HG02571 (cell line): ENCODE results near the gene HELZ.

ENCODE experiments used
- ATAC-seq: cut with Tn5 transposase; IDR thresholded peaks from one replicate; pipeline ENCODE4 v1.9.1; 2021; ENCODE audit warnings: mild to moderate bottlenecking, moderate library complexity; ENCODE audit not compliant: unreplicated experiment

HELZ gene

DNA sequence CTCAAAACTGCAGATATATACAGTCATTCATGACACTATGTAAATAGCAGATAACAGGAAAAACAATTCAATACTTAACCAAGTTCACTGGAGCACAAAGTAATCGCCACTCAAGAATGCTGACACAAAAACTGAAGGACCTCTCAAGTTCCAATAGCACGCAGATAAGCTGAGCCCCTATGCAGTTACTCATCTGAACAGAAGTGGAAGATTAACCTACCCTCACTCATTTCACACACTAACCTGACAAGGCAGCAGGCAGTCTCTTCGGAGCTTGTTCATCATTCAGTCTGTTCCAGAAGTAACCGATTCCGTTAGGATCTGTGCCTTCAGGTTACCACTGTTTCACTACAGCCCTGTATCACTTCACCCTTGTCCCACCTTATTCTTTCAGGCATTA is 6.0 kb downstream of the HELZ start:
- ATAC-seq: no peak

DNA sequence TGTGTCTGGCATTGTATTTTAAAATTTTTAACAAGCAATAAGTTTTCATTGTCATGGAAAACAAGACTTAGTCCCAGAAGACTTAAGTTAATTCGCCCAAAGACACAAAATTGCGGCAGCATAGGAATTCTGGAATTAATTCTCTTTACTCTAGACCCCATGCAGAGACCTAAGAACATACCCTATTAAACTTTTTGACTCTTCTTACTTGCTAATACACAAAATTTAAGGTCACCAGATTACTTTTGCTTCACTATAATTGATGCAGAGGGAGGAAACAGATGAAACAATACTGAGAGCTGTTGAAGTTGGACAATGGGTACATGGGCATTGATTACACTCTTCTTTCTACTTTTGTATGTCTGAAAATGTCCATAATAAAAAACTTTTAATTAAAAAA is 12.6 kb downstream of the HELZ start:
- ATAC-seq: no peak

DNA sequence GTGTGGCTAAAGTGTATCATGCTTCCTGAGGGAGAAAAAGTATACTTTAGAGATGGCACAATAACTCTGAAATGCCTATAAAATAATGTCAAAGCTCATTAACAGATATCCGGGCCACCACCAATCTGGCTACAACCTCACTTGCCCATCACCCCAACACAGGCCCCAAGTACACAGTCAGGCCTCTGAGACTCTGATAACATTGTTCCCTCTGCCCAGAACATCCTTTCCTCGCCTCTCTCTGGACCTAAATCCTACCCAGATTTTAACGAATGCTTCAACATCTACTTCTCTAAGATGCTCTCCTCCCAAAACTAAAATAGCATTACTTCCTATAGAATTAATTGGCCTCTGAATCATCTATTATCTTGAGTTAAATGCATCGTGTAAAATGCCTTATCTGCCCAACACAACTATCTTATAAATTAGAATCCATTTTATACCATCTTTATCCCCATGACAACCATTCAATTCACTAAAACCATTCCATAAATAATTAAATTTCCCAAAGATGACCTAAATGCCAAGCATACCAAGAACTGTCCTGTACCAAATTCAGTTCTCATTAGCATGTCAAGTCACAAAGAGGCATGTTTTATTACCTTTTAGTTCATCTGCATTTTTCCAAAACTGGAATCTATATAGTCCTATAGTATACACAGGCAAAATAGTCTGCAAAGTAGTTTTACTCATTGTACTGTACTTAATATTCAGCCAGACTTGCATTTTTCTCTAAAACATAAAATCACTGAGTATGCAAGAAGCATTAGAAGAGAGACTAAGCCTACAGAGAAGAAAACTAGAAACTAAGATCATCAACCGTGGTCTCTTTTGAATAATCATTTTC is 15.7 kb downstream of the HELZ start:
- ATAC-seq: no peak

DNA sequence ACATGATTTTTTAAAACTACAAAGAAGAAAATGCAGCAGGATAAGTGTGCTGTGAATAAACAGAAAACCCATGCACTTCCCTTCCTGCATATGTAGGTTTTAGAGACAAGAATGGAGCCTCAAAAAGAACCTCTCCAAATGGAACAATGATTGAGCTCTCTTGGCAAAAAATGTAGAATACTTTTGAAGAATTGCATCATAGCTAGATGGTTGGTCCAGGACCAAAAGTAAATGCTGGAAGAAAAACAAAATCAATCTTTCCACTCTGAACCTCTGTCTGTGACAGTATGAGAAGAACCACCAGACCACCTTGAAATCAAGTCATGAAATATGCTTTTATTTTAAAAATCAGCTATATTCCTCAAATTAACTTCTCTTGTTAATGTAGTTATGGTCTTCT is 17.5 kb downstream of the HELZ start:
- no peak for ATAC-seq

DNA sequence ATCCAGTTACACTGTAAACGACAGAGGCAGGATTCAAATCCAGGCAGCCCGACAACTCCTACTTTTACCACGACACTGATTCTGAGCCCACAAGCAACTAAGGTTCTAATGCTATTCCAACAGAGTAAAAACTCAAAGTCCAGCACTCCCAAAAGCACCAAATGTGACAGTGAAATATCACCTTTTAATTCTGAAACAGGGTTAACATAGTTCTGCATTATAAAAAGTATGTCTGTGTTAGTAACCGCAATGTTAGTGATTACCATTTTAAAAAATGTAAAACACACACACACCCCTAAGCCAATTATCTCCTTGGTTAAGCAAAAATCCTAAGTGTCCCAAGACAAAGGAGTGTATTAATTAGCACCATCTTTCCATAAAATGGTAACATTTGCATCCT is 19.7 kb downstream of the HELZ start:
- no peak for ATAC-seq

DNA sequence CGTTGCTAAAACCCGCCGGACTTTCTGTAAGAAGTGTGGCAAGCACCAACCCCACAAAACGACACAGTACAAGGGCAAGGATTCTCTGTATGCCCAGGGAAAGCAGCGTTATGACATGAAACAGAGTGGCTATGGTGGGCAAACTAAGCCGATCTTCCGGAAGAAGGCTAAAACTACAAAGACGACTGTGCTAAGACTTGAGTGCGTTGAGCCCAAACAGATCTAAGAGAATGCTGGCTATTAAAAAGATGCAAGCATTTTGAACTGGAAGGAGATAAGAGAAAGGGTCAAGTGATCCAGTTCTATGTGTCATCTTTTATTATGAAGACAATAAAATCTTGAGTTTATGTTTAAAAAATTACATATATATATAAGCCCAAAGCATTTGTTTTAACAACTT is 20.3 kb downstream of the HELZ start:
- no peak for ATAC-seq

DNA sequence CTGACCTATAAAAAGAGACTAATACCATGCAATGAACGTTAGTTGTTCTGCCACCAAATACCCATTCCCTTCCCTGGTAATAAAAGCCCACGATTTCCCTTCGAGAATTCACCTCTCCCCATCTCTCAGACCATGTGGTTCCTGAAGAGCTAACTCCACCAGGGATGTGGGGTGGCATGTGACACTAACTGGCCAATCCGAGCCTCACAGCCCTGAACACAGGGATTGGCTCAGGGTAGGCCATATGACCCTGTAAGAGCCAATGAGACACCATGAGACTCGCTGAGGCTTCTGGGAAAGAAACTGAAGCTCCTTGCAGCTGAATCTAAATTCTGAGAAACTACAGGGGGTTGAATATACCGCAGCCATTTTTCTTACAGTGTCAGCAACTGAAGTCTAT is 21.1 kb downstream of the HELZ start:
- ATAC-seq: no peak

DNA sequence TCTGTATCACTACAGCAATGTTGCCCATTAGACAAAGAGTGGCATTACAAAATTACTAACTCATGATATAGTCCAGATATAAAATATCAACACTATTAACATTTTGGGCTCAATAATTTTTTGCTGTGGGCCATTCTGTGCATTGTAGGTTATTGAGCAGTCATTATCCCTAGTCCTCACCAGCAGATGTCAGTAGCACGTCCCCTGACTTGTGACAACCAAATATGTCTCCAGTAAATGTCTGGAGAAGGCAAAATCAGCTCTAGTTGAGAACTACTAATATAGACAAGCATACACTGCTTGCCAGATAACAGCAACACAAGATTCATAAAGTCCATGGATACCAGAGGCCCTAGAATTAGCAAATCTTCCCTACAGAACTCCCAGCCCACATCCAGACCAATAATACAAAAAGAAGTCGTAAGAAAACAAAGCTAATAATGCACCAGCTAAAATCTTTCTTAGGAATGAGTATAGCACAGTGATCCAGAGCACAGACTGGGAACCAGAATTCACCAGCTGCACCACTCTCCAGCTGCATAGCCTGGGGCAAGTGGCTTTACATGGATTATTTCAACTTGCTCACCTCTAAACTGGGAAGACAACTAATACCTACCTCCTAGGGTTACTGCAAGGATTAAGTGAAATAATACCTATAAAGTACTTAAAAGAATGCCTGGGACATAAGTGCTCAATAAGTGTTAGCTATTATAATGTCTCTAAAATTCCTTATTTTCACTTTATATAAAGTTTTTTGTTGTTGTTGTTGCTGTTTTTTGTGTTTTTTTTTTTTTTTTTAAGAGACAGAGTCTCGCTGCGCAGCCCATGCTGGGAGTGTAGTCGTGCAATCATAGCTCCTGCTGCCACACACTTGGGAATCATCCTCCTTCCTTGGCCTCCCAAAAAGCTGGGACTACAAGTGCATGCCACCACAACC is 23.7 kb downstream of the HELZ start:
- no peak for ATAC-seq

DNA sequence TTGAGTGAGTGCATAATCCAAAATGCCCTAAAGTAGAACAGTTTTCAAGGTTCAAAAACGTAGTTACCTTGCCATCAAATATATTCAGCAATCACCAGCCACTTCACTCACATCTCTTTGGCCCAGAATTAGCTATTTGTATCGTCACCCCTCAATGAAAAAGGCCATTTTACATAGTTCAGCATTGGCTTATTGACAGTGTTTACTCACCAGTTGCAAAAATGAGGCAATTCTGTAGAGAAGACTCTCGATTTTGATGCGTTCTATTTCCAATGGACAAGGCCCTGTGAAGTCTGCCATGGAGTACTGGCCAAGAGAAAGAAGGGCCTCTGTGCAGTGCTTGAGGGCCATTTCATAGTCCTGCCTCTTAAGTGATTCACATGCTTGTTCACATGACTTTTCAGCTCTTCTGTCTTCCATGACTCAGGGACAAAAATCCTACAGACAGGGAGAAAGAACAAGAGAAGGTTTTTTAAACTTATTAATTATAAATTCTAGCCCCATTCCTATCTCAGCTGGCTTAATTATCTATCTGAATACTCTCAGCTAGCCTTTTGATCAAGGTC is 26.5 kb downstream of the HELZ start:
- ATAC-seq: no peak

DNA sequence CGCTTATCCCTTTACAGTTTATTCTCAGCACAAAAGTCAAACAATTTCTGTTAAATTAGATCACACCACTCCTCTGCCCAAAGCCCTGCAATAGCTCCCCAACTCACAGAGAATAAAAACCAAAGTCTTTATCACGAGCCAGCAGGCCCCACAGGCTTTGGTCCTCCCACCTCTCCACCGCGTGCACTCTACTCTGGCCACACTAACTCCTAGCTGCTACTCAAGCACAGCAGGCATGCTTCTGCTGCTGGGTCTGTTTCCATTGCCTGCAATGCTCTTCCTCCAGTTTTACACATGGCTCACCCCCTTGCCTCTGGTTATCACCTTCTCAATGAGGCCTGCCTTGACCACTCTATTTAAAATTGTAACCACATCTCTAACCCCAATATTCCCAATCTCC is 27.6 kb downstream of the HELZ start:
- ATAC-seq: no peak

DNA sequence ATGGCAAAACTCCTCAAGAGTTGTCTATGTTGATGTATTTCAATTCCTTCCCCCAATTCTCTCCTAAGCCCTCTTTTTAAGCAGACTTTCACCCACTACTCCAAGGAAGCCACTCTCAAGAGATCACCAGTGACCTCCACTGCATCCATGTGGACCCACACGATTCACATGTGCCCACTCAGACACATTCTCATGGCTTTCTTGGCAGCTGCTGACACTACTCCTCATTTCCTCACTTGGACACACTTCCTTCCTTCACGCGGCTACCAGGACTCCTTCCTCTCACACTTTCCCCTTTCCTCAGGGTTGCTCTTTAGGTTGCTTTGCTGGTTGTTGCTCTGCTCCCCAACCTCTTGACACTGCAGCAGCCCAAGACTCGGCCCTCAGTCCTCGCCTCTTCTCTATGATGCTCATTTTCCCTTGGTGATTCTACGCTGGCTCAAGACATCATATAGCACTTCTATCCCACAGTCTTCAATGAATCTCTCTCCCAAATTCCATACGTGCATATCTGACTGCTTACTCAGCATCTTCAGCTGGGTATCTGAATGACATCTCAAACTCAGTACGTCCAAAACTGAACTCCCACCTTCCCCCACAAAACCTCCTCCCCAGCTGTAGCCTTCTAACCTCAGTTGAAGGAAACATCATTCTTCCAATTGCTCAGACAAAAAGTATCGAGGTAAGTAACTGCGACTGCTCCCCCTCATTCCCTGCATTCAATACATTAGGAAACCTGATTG is 28.2 kb downstream of the HELZ start:
- no peak for ATAC-seq

DNA sequence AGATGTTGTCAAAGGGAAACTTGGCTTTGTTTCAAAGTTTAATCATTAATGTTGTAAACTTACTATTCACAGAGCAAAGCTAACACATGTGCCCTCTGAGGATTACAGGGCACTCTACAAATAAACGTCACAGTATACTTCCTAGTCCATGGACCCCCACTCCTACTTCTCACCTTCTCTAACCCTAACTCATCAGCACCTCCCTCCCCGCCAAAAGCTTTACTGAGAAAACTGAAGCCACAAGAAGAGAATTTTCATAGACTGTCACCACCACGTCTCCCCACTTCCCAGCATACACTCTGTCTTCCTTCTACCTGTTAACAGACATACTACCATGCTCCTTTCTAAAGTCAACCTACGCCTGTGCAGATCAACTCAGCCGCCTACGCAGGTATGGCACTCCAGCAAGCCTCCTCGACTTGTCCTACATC is 29.0 kb downstream of the HELZ start:
- ATAC-seq: no peak

DNA sequence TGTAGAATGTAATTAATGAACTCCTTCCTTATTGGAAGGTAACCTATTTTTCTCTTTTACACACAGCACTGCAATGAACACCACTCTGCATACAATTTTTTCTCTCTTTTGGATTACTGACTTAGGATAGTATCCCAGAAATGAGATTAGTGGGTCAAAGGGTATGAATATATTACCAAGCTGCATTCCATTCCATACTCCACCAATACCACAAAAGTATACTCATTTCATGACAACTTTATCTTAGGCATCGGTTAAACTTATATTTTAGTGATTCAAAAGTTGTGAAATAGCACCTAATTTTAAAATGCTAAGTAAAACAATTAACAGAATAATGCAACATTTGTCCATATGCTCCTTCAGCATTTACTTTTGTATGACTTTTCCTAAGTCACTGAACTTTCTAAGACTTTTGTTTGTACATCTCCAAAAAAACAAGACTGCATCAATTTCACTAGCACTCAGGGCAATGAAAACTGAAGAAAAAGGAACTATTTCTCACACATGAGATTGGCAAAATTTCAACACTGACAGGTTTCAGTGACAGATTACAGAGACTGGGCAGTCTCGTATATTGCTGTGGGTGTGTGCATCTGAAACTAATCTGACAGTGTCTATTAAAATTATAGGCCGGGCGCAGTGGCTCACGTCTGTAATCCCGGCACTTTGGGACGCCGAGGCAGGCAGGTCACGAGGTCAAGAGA is 32.1 kb downstream of the HELZ start:
- ATAC-seq: no peak

DNA sequence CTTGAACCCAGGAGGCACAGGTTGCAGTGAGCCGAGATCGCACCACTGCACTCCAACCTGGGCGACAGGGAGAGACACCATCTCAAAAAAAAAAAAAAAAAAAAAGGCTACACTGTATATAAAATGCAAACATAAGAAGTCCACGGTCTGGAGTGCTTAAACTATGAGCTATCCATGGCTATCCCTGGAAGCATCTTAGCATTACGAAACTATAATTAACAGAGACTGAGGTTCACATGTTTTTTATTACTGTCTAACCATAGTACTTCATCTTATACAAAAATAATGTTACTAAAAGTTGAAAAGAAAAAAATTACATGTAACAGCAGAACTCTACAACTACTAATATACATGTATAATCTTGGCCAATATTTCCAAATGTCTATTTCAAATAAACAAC is 32.8 kb downstream of the HELZ start:
- no peak for ATAC-seq

DNA sequence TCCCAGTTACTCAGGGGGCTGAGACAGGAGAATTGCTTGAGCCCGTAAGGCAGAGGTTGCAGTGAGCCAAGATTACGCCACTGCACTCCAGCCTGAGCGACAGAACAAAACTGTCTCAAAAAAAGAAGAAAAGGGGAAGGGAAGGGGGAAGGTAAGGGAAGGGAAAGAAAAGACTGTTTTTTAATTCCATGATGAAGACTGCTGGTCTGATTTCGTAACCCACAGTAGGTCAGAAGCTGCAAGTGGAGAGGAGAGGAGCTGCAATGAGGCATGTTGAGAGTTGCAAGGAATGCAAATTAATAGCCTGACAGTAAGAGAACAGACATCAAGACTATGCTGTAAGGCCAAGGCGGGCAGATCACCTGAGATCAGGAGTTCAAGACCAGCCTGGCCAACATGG is 33.3 kb downstream of the HELZ start:
- ATAC-seq: no peak

DNA sequence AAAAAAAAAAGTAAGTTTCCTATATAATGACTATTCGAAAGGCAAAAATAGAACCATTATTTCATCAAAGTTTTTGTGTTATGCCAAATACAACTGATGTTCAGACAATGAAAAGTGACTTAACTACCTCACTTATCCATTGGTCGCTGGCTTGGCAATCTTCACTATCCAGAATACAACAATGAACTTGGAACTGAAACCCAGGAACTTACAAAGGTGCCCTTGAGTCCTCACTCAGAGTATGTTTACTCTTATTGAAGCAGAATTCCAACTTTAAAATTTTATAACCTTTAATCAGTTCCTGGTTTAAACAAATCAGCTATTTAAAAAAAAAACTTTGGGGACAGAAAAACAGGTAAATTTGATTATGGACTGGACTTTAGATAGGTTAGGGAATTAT is 34.1 kb downstream of the HELZ start:
- no peak for ATAC-seq

DNA sequence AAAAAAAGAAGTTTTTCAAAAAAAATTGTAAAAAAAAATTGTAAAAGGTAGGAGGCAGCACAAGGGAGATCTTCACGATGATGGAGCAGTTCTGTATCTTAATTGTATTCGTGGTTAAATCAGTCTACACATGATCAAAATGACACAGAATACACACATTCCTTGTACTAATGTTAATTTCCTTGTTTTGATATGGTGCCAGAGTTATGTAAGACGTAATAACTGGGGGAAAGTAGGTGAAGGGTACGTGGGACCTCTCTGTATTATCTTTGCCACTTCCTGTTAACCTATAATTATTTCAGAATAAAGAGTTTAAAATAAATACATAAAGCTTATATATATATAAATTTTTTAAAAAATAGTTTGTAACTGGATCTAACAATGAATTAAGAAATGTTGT is 36.8 kb downstream of the HELZ start:
- ATAC-seq: no peak

DNA sequence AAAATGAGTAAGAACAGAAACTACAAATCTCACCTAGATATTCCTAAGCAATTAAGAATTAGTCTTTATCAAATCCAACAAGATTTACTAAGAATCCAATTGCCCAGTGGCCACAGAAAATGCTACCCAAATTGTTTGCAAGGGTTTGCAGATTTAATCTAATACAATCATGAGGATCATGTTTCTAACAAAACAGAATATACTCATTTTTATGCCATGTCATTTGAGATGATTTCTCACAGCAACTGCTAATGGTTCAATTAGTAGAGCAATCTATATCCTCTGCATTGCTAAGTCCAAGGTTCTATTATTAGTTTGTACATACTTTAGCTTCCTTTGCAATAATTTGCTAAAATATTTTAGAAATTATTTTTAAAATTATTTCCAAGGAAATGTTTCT is 41.2 kb downstream of the HELZ start:
- ATAC-seq: no peak

DNA sequence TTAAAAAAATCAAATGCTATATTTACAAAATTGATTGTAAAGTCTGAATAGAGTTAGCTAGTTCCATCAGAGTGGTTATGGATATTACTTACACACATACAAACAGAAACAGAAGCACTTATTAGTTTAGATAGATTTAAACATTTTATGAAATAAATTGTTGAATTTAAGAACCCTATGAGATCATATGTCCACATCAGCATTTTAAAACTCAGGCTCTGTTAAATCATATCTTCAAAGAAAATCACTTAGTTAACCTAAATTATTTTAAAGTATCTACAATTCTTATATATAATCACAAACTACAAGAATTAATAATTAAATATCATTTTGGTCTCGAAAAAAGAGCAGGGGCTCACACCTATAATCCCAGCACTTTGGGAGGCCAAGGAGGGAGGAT is 42.5 kb downstream of the HELZ start:
- no peak for ATAC-seq

DNA sequence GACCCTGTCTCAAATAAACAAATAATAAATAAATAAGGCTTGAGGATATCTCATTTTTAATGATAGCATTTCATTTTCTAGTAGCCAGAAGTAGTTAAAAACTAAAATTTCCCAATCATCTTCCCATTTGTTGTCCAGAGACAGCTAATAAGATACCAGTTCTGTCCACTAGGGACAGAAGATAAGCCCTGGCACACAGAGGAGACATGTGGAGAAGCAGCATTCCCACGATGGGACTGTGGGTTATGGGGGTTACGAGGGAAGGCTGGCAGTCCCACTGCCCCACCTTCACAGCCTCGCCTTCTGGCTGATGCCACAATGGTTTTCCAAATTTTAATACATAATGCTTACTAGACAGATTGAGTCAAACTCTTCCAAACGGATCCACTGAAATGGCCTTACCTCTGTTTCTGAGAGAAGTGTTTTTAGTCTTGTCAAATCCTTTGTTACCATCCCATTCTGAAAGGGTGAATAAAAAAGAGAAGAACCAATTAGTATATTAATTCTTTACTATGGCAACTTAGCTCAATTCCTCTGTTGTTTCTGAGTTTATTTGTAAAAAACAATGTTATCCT is 44.2 kb downstream of the HELZ start:
- ATAC-seq: no peak
